Prostate gland (tissue), 2 donors: ENCODE data around the gene LPXN.

Experiments
- POLR2AphosphoS5 ChIP-seq: sonication (generic); formaldehyde crosslinking; IDR thresholded peaks from one replicate; pipeline ENCODE4 v1.6.1; 2017; ENCODE audit warnings: antibody characterized with exemption
- TF ChIP-seq, protein P1 (sequence below), 4 experiments: fragments of 200-600 bp in 2 of 4; fragments of 450-650 bp in 2 of 4; sonication (generic) in 2 of 4; IDR thresholded peaks; 1 replicate in 3 of 4; 2 replicates in 1 of 4; pipeline ENCODE4 v1.5.1; 2016 to 2019; ENCODE audit warnings: antibody characterized with exemption in 4 of 4, mild to moderate bottlenecking in 2 of 4, moderate library complexity in 2 of 4

DNA sequence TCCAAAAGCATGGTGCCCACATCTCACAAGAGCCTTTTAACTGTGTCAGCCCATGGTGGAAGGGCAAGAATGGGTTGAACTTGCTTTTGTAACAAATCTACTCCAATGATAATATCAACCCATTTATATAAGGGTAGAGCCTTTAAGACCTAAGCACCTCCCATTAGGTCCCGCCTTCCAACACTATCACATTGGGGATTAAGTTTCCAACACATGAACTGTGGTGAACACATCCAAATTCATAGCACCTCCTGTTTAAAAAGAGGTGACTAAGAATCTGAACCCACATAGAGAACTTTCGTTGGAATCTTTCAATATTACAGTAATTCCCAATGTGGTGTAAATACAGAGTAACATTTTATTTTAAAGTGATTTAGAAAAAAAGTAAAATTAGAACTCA, 37.6 kb upstream of the LPXN start:
- TF ChIP-seq, protein P1, sequence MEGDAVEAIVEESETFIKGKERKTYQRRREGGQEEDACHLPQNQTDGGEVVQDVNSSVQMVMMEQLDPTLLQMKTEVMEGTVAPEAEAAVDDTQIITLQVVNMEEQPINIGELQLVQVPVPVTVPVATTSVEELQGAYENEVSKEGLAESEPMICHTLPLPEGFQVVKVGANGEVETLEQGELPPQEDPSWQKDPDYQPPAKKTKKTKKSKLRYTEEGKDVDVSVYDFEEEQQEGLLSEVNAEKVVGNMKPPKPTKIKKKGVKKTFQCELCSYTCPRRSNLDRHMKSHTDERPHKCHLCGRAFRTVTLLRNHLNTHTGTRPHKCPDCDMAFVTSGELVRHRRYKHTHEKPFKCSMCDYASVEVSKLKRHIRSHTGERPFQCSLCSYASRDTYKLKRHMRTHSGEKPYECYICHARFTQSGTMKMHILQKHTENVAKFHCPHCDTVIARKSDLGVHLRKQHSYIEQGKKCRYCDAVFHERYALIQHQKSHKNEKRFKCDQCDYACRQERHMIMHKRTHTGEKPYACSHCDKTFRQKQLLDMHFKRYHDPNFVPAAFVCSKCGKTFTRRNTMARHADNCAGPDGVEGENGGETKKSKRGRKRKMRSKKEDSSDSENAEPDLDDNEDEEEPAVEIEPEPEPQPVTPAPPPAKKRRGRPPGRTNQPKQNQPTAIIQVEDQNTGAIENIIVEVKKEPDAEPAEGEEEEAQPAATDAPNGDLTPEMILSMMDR (IDR thresholded peaks at IDR 0.05) = no peak
- no peak for TF ChIP-seq POLR2AphosphoS5
